ENCODE results near the gene SLIT1.

- TF ChIP-seq, protein P1, sequence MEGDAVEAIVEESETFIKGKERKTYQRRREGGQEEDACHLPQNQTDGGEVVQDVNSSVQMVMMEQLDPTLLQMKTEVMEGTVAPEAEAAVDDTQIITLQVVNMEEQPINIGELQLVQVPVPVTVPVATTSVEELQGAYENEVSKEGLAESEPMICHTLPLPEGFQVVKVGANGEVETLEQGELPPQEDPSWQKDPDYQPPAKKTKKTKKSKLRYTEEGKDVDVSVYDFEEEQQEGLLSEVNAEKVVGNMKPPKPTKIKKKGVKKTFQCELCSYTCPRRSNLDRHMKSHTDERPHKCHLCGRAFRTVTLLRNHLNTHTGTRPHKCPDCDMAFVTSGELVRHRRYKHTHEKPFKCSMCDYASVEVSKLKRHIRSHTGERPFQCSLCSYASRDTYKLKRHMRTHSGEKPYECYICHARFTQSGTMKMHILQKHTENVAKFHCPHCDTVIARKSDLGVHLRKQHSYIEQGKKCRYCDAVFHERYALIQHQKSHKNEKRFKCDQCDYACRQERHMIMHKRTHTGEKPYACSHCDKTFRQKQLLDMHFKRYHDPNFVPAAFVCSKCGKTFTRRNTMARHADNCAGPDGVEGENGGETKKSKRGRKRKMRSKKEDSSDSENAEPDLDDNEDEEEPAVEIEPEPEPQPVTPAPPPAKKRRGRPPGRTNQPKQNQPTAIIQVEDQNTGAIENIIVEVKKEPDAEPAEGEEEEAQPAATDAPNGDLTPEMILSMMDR (IDR thresholded peaks at IDR 0.05; ENCODE audit: low read length): no peak
- no peak for TF ChIP-seq EZH2 (IDR thresholded peaks at IDR 0.05; ENCODE audit: borderline replicate concordance, low read length)
Measured at GRCh38 chr10:97213431-97213830, 27.7 kb upstream of the SLIT1 start.
